Measurements from ENCODE around the gene SIDT2.
"Not testable (repeated sequence)": the region's sequence is repeated elsewhere in the genome, so short reads cannot be mapped to it uniquely, and the experiment has no call there.

SIDT2 gene

DNA sequence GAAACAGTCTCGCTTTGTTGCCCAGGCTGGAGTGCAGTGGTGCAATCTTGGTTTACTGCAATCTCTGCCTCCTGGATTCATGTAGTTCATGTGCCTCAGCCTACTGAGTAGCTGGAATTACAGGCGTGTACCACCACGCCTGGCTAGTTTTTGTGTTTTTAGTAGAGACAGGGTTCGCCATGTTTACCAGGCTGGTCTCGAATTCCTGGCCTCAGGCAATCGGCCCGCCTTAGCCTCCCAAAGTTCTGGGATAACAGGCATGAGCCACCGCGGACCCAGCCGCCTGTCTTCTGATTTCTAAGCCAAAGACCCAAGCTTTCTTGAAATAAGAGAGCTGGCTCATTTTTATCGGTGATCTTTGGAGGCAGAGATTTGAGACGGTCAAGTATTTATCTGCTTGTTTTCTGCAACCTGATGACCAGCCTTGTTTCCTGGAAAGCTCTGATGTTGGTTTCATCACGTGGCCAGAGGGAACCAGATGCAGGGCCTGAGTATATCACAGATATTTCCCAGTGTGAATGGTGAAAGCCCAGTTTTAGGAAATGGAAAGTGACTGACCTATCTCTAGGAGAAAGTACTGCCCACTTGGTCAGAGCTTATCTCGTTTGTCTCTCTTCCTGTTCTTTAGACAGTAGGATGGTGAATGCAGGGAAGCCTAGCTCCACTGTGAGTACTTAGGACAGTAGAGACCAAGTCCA is 5.7 kb upstream of the SIDT2 start:
- no peak for DNase-seq

DNA sequence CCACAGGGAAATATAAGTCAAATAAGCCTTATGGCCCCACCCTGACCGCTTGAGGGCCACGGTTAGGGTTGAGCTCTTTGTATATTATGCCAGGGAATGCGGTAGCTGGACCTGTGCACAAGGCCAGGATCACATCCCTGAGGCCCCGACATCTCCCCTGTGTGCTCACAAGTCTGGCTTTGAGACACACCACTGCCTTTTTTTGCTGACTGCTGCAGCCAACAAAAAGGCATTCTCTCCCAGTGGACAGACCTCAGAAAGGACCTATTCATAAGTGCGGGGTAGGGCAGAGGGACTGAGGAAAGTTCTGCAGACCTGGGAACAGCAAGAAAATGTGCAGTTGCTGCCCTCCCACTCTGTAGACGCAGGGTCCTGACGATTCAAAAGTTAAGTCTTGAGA is 3.4 kb upstream of the SIDT2 start:
- DNase-seq: no peak

DNA sequence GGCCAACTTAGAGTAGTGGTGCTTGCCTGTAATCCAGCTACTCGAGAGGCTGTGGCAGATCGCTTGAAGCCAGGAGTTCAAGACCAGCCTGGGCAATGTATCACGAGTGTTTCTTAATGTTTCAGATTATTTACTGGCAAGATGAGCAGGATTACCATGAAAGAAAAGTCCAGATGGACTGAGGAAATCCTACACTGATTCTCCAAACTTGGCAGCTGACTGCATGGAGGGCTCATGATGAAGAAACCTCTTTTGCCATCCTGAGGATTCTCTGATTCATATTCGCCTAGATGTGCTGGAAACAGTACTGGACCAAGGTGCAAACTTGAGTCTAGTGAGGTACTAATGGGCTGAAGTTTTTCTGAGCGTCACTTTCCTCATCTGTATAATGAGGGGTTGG is 2.8 kb upstream of the SIDT2 start:
- DNase-seq: no peak

DNA sequence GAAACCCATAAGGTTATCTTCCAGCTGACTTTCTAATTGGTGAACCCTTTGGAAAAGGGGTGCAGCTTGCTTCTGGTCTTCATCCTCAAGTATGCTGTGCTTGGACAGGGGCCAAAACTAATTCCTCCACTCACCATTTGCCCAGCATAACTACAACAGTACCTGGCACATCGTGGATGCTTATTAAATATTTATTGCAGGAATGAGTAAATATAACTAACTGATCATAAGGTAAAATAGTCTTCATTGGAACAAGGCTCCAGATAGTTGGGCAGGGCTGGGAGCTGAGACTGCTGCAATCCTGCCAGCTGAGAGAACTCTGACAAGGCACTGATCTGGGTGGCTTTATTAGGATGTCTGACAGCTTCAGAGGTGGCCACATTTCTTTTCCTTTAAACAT is 2.4 kb upstream of the SIDT2 start:
- DNase-seq: no peak

DNA sequence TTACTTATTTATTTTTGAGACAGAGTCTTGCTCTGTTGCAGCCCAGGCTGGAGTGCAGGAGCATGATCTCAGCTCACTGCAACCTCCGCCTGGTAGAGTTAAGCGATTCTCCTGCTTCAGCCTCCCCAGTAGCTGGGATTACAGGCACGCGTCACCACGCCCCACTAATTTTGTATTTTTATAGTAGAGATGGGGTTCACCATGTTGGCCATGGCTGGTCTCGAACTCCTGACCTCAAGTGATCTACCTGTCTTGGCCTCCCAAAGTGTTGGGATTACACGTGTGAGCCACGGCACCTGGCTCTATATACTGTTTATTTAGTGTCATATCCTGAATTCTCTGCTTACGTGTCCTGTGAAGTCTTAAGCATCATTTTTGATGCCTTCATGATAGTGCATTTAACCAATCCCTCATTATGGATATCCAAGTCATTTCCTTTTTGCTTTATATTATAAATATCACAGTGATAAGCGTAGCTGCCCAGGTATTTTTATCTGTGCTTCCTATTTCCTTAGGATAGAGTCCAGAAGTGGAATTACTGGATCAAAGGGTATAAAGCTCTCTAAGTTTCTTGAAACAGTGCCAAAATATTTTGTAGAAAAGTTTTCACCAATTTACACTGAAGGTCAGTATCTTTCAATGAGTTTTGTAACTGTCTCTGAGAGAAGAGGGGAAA is 871 bp upstream of the SIDT2 start:
- no peak for DNase-seq

DNA sequence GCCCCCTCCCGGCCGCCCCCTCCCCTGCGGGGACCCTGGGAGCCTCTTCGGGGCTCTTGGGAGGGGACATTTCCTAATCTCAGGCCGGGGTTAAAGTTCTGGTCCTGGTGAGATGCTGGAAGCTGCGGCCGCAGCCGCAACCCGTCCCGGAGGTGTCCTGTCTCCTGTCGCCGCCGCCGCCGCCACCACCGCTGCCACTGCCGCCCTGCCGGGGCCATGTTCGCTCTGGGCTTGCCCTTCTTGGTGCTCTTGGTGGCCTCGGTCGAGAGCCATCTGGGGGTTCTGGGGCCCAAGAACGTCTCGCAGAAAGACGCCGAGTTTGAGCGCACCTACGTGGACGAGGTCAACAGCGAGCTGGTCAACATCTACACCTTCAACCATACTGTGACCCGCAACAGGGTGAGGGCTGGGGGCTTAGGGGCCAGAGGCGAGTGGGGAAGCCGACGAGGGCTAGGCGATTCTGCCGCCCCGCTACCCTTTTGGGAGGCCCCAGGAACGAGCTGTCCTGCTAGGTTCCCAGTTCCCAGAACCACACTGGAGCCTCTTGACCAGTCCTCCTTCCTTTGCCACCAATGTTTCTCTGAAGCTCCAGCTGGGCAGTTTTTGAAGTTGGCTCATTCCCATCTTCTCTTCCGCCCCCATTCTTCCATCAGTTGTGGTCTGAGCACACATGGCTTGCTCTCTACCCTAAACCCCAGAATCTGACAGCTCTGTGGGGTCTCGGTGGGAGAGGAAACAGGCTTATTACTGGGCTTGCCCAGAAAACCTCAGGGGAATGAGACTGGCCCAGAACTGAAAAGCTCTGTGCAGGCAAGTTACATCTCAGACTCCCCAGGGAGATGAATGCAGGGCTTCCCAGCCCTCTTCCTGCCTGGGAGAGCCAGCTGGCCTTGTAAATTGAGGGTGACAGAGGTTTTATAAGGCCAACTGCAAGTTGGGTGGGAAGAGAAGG is 781 bp downstream of the SIDT2 start:
- DNase-seq: peak; percentile 46

DNA sequence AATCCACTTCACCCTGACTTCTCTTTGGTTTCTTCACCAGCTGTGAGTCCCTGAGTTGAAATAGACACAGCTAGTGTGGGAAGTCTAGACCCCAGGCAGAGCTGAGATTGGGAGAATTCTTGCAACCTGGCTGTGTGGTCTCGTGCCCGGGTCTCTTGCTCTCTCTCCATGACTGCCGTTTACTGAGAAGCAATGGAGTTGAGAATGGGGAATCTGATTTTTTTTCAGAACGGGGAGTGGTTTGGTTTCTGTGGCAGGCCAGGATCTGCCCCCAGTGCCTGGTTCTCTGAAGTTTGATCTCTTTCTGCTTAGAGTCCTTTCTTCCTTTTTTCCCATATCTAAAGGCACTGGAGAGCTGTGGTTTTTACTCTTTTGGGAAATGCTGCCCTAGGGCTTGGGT is 1.5 kb downstream of the SIDT2 start:
- no peak for DNase-seq

DNA sequence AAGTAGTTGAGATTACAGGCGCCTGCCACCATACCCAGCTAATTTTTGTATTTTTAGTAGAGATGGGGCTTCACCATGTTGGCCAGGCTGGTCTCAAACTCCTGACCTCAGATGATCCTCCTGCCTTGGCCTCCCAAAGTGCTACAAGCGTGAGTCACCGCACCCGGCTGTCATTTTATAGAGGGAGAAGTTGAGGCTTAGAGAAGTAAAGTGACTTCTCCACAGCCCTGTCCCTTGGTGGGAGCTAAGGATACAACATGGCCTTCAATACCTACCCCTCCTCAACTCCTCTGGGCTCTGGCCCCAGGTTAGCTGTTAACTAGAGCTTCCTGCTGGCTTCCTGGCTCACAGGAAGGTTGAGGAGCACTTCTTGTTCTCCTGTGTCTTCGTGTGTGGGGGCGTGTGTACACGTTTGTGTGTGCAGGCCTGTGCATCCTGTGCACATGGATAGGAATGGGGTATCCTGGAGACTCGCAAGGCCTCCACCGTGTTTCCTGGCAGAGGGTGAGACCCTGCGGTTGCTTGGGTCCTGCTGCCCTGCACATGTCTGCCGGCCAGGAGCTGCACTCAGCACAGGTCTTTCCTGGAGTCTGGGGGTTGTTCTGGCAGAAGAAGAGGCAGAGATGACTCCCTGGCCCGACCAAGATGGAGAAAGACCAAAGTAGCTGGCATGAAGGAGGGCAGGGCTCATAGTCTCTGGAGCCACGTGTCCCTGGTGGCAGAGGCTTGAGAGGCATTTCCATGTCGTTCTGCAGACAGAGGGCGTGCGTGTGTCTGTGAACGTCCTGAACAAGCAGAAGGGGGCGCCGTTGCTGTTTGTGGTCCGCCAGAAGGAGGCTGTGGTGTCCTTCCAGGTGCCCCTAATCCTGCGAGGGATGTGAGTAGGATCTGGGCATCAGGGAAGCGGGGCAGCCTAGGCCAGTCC is 2.4 kb downstream of the SIDT2 start:
- peak; percentile 73 for DNase-seq

DNA sequence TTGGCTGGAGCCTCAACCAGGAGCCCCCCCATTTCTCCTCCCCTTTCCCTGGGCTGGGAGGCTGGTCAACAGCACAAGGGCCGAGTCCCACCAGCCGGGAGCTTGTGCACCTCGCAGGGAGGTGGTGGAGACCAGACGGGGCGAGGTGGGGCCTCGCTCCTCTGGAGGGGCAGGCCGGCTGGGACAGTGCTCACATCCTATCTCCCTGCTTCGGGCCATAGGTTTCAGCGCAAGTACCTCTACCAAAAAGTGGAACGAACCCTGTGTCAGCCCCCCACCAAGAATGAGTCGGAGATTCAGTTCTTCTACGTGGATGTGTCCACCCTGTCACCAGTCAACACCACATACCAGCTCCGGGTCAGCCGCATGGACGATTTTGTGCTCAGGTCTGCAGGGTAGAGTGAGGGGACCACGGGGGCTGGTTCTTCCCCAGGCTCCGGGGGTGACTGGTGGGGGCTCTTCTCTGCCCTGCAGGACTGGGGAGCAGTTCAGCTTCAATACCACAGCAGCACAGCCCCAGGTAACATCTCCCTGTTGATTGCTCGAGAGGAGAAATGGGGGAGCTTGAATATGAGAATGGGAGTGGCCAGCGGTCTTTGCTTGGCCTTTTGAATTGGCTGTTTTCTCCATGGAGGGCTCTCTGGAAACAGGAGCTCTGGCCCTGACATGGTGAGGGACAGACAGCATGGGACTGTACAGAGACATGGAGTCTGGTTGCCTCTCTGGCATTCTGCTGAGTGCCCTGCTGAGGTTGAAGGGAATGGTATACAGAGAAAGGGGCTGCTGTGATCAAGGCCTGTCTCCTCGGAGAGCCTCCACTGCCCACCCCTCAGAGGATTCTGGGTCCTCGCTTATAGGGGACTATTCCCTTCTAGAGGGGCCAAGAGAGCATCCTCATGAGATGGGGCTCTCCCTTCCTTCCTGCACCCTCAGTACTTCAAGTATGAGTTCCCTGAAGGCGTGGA is 3.3 kb downstream of the SIDT2 start:
- no peak for DNase-seq

DNA sequence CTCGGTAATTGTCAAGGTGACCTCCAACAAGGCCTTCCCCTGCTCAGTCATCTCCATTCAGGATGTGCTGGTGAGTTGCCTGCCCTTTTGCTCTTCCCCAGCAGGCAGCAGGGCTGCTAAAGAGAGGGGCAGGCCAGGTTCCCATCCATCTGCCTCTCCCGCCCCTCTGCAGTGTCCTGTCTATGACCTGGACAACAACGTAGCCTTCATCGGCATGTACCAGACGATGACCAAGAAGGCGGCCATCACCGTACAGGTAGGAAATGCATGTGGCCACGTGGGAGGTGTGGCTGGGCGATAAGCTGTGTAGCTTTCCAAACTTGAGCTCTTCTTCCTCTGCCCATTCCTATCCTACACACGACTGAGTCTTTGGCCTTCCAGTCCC is 4.0 kb downstream of the SIDT2 start:
- DNase-seq: no peak

DNA sequence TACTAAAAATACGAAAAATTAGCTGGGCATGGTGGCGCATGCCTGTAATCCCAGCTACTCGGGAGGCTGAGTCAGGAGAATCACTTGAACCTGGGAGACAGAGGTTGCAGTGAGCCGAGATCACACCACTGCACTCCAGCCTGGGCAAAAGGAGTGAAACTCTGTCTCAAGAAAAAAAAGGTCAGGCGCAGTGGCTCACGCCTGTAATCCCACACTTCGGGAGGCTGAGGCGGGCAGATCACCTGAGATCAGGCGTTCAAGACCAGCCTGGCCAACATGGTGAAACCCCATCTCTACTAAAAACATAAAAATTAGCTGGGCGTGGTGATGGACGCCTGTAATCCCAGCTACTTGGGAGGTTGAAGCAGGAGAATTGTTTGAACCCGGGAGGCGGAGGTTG is 4.6 kb downstream of the SIDT2 start:
- DNase-seq: not testable (repeated sequence)

DNA sequence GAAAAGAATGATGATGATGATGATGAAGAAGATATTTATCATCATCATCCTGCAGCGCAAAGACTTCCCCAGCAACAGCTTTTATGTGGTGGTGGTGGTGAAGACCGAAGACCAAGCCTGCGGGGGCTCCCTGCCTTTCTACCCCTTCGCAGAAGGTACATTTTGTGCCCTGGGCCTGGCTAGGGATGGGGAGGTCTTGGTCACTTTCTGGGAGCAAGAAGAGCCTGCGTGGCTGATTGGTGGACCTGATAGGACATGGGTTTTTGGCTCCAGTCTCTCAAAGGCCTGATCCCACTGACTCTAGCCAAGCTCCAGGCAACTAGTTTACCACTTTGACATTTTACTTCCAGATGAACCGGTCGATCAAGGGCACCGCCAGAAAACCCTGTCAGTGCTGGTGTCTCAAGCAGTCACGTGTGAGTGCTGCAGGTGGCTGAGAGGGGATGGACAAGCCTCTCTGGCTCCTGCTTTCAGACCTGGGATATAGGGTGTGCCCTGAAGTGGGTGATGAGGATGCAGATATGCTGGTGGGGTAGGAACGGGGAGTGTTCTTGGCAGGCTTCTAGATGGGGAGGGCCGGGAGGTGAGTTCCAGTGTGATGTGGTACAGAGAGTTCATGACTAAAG is 5.3 kb downstream of the SIDT2 start:
- DNase-seq: no peak

DNA sequence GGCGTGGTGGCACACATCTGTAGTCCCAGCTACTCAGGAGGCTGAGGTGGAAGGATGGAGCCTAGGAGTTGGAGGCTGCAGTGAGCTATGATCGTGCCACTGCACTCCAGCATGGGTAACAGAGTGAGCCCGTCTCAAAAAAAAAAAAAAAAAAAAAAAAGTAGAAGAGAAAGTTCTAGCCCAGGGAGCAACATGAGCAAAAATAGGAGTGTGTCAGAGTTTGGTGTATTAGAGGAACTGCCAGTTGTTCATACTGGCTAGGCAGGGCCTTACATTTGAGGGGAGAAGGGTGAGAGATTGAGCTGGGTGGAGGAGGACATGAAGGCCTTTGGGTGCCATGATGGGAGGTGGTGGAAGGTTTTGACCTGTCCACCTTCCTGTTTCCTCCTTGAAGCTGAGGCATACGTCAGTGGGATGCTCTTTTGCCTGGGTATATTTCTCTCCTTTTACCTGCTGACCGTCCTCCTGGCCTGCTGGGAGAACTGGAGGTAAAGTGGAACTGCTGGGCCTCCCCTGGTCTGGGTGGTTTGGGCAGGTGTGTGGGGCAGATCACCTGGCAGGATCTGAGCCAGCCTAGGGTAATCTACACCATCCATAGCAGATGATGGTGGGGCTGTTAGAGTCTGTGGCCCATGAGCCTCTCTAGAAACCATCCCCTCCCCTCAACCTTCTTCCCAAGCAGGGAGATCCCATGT is 7.3 kb downstream of the SIDT2 start:
- no peak for DNase-seq

DNA sequence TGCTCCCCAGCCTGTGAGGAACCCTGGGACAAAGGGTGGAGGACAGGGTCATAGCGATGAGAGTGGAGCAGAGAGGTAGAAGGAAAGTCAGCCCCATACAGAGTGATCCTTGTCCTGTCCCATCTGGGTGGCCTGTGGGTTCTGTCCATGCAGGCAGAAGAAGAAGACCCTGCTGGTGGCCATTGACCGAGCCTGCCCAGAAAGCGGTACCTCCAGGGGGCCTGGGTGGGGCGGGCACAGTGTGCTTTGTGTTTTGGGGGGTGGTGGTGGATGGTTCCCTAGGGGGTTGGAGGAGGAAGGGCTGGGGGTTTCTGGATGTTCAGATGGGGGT is 7.9 kb downstream of the SIDT2 start:
- DNase-seq: no peak

DNA sequence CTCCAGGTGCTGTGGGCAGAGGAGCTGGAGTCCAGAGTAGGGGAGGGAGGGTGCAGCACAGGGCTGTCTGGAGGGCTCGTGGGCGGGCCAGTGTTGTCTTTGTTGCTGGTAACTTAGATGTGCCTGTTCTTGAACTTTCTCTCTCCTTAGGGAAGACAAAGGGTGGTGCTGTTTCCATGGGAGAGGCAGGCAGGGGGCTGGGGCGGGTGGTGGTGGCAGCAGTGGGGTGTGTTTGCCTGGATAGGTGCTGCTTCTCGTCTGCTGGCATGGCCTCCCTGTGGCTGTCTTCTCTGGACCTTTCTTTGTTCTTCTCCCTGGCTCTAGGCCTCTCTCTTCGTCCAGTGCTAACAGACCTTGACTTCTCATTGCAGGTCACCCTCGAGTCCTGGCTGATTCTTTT is 8.5 kb downstream of the SIDT2 start:
- DNase-seq: no peak

DNA sequence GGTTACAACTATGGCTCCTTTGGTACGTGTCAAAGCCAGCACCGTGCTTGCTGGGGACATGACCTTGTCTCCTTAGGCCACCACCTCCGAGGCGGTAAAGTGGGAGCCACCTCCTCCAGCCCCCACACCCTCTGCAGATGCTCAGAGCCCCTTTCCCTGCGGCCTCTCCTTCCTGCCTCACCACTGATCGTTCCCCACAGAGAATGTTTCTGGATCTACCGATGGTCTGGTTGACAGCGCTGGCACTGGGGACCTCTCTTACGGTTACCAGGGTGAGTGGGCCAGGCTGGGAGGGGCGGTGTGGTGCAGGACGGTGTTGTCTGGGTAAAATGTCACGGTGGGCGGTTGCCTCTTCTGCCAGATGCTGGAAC is 8.9 kb downstream of the SIDT2 start:
- DNase-seq: no peak

DNA sequence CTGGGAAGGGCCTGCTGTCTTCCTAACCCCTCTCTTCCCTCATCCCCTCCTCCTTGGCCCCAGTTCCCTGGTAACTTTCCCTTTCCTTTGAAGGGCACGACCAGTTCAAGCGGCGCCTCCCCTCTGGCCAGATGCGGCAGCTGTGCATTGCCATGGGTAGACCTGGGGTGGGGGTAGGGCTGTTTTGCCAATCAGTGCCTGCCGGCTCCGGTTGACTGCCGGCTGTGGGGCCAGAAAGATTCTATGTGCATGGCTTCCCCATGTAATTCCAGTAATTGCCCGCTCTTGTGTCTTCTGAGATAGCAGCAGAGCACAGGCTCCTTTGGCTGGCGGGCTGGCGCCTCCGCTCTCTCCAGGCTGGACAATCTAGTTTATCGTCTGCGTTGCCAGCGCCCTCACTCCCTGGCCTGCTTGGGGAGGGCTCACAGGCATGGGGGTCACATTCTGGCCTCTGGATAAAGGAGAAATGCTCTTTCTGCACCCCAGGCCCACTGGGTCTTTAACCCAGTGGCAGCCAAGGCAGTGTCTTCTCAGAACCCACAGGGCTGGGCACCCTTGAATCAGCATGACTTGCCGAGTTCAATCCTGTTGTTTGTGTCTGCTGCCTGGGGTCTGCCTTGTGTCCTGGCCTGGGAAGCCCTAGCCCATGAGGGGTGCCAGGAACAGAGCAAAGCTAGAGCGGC is 9.4 kb downstream of the SIDT2 start:
- DNase-seq: no peak

DNA sequence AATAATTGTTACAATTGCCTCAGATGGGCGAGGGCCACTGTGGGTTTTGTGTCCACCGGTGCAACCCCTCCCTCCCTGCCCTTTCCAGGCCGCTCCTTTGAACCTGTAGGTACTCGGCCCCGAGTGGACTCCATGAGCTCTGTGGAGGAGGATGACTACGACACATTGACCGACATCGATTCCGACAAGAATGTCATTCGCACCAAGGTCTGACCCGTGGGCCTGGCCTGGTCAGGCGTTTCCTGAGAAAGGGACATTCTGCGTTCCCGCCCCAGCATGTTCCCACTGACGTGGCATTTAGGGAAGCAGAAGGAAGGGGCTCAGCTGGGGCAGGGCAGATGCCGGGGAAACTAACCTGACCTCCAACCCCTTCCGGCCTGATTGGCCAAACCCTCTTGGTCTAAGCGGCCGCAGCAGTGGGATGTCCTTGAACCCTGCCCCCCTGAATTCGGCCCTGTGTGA is 10.1 kb downstream of the SIDT2 start:
- no peak for DNase-seq

DNA sequence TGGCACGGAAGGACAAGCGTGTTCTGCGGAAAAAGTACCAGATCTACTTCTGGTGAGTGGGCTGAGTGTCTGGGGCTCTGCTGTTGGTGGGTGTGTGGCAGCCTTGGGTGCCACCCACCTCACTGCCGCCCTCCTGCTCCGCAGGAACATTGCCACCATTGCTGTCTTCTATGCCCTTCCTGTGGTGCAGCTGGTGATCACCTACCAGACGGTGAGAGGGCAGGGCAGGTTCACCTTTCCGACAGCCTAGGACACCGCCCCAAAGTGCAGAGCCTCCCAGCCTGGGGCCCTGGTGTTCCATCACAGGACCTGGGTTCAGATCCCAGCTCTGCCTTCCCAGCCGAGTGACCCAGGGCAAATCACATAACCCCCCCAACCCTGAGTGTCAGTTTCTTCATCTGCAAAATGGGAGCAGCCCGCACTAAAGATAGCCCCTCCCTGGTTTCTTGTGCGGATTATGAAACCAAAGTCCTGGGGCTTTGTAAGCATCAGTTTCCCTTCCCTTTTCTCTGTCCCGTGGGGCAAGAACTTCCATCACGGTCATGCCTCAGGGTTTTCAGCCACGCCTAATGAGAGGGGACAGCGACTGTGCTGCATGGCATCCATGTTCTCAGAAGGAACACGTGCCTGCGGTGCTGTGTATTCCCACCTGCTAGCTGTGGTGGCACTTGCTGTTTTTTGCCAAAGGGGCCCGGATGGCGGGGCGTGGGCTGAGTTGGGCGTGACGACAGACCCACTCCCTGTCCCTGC is 10.8 kb downstream of the SIDT2 start:
- DNase-seq: no peak

Data from fibroblast of skin of right biceps (primary cell).